Nephron progenitor cell (in vitro differentiated cells): ENCODE measurements around the gene TRIM8.
A peak's percentile ranks its signal among the peaks of the same experiment; 100 is the strongest.

Experiments used
- DNase-seq: peaks from one replicate; pipeline ENCODE4 v3.0.0; 2021
- H3K27ac Mint-ChIP-seq: 2 replicates; pipeline ENCODE4 v1.8.0; 2021; ENCODE audit warnings: mild to moderate bottlenecking, moderate library complexity, mixed read lengths
- H3K27me3 Mint-ChIP-seq: 2 replicates; pipeline ENCODE4 v1.8.0; 2021; ENCODE audit warnings: mild to moderate bottlenecking, low read depth, mixed read lengths; ENCODE audit not compliant: poor library complexity
- H3K36me3 Mint-ChIP-seq: 2 replicates; pipeline ENCODE4 v1.8.0; 2021; ENCODE audit warnings: low read depth, mixed read lengths
- H3K4me1 Mint-ChIP-seq: 2 replicates; pipeline ENCODE4 v1.8.0; 2021; ENCODE audit warnings: mixed read lengths
- H3K4me3 Mint-ChIP-seq: 2 replicates; pipeline ENCODE4 v1.8.0; 2021; ENCODE audit warnings: mild to moderate bottlenecking, moderate library complexity, mixed read lengths
- H3K9me3 Mint-ChIP-seq: 2 replicates; pipeline ENCODE4 v1.8.0; 2021; ENCODE audit warnings: mild to moderate bottlenecking, moderate library complexity, mixed read lengths
- TF ChIP-seq, protein P1 (sequence below): fragments of 200-600 bp; sonication (generic); IDR thresholded peaks from 2 replicates; pipeline ENCODE4 v1.5.0; 2021; ENCODE audit warnings: antibody characterized with exemption

The TRIM8 gene

DNA sequence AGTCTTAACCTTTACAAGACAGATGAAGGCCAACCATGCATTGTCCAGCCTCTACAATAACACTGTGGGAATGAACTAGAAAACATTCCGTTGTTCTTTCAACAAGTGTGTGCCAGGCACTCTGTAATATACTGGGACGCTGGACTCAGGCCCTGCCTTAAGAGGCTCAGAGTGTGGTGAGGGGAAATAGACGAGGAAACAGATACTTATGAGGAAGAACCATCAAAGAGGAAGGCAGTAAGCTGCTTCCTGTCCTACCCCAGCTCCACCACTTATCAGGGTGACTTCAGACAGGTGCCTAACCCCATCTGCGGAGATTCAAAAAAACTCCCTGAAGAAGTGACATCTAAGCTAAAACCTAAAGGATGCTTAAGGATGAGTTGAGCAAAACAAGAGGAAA, 8.9 kb upstream of the TRIM8 start:
- H3K9me3 Mint-ChIP-seq, result no peaks in the 10 kb centered on the region
- H3K27ac Mint-ChIP-seq, result no peak overlapping the region
- H3K4me1 Mint-ChIP-seq, result peaks cover 47% of the 10 kb centered on the region
- peaks cover 4% of the 10 kb centered on the region for H3K27me3 Mint-ChIP-seq
- no peak overlapping the region for H3K4me3 Mint-ChIP-seq
- no peak for DNase-seq
- H3K36me3 Mint-ChIP-seq, result peaks cover 7% of the 10 kb centered on the region
- TF ChIP-seq, protein P1, sequence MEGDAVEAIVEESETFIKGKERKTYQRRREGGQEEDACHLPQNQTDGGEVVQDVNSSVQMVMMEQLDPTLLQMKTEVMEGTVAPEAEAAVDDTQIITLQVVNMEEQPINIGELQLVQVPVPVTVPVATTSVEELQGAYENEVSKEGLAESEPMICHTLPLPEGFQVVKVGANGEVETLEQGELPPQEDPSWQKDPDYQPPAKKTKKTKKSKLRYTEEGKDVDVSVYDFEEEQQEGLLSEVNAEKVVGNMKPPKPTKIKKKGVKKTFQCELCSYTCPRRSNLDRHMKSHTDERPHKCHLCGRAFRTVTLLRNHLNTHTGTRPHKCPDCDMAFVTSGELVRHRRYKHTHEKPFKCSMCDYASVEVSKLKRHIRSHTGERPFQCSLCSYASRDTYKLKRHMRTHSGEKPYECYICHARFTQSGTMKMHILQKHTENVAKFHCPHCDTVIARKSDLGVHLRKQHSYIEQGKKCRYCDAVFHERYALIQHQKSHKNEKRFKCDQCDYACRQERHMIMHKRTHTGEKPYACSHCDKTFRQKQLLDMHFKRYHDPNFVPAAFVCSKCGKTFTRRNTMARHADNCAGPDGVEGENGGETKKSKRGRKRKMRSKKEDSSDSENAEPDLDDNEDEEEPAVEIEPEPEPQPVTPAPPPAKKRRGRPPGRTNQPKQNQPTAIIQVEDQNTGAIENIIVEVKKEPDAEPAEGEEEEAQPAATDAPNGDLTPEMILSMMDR, result no peak

DNA sequence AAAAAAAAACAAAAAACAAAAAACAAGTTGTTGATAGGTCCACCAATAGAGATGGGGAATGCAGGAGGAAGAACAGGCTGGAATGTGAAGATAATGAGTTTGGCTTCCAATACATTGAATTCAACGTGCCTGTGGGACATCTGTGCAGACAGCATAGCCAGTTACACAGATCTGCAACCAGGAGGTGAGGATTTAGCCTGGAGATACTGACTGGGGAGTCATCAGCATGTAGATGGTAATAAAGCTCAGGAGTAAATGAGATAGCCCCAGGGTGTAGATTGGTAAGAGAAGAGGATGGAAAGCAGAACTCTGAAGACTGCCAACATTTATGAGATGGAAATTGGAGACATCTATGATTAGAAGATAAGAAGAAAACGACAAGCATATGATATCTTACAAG, 4.7 kb upstream of the TRIM8 start:
- no peak overlapping the region for H3K4me3 Mint-ChIP-seq
- TF ChIP-seq, protein P1, result no peak
- peaks cover 16% of the 10 kb centered on the region for H3K4me1 Mint-ChIP-seq
- no peak for DNase-seq
- H3K9me3 Mint-ChIP-seq, result no peaks in the 10 kb centered on the region
- H3K27me3 Mint-ChIP-seq, result peaks cover 4% of the 10 kb centered on the region
- no peak overlapping the region for H3K27ac Mint-ChIP-seq
- no peaks in the 10 kb centered on the region for H3K36me3 Mint-ChIP-seq

DNA sequence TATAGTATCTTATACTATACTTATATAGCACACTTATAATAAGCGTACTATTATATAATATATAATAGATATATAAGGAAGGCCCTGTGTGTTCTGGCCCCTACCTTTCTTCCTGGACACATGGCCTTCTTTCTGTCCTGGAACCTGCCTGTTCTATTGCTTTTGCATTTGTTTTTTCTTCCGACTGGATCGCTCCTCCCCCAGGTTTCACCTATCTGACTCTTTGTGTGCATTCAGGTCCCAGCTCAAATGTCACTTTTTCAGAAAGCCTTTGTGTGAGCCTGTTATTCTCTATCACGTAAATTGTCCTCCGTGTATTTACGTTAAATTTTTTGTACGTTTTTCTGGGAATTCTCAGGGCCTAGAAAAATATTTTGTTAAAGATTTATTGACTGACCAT, 2.9 kb upstream of the TRIM8 start:
- H3K4me3 Mint-ChIP-seq, result peak overlapping the region; percentile 86
- peaks cover 30% of the 10 kb centered on the region for H3K4me1 Mint-ChIP-seq
- no peak for DNase-seq
- TF ChIP-seq, protein P1, result no peak
- H3K27me3 Mint-ChIP-seq, result peaks cover 4% of the 10 kb centered on the region
- H3K36me3 Mint-ChIP-seq, result no peaks in the 10 kb centered on the region
- peak overlapping the region; percentile 99 for H3K27ac Mint-ChIP-seq
- no peaks in the 10 kb centered on the region for H3K9me3 Mint-ChIP-seq

DNA sequence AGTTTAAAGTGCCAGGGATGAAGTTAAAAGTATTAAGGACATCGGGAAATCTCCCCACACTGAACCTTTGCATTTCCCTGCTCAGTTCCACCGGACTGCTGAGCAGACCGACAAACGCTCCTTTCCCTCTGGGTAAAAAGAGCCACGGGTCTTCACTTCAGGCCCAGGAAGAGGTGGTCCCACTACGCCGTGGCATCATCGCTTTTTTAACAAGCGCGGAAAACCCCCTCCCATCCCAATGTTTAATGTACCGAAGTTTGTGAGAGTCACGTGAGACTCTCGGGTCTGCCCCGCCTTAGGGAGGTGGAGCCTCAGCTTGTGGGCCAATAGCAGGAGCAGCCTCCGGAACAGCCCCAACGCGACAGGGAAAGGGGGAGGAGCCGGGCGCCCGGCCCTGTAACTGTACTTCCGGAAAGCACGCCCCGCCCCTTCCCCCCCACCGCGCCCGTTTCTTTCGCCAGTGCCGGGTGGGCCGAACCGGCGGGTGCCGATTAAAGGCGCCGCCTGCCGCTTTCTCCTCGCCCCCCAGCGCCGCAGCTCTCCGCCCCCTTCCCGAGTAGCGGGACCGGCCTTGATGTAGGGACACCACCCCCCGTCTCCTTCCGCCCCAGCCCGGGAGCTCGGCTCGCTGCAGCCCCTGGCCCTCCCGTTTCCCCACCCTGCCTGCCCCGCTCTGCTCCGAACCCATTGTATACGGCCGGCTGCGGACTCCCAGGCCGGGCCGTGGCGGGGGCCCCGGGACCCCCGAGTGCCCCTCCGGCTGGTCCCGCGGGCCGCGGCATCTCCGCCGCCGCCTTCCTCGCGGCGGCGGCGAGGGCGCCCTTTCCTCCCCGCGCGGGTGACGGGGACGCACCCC, 2.2 kb upstream of the TRIM8 start:
- peak; percentile 98 for DNase-seq
- TF ChIP-seq, protein P1, result no peak
- H3K4me3 Mint-ChIP-seq, result peak overlapping the region; percentile 86
- H3K36me3 Mint-ChIP-seq, result no peaks in the 10 kb centered on the region
- no peaks in the 10 kb centered on the region for H3K9me3 Mint-ChIP-seq
- H3K27me3 Mint-ChIP-seq, result peaks cover 3% of the 10 kb centered on the region
- peaks cover 37% of the 10 kb centered on the region for H3K4me1 Mint-ChIP-seq
- peak overlapping the region; percentile 99 for H3K27ac Mint-ChIP-seq

DNA sequence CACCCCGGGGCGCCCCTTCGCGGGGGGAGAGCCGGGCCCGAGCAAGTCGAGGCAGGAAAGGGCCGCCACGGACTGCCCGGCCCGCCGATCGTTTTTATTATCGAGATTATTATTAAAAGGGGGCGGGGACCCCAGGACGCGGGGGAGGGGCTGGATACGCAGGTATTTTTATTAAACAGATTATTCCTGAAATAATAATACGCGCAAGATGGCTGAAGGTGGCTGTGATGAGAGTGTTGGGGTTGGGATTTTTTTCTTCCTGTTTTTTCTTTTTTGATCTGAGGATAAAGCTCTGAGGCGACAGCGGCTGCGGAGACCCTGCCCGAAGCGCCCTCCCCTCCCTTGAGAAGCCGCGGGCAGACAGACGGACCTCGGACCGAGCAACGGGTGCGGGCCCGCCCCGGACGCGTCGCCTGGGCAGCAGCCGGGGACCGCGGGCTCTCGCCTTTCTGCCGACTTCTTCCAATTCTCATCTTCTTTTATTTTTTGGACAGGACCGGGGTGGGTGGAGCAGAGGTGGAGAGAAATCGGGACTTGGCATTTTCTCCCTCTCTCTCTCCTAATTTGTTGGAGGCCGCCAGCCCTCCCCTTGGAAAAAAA, 1.4 kb upstream of the TRIM8 start:
- H3K27ac Mint-ChIP-seq, result peak overlapping the region; percentile 98
- peaks cover 3% of the 10 kb centered on the region for H3K27me3 Mint-ChIP-seq
- H3K4me1 Mint-ChIP-seq, result peaks cover 44% of the 10 kb centered on the region
- TF ChIP-seq, protein P1, result no peak
- peak; percentile 47 for DNase-seq
- peak overlapping the region; percentile 95 for H3K4me3 Mint-ChIP-seq
- H3K36me3 Mint-ChIP-seq, result no peaks in the 10 kb centered on the region
- no peaks in the 10 kb centered on the region for H3K9me3 Mint-ChIP-seq
